ENCODE results near the gene GPC1. TPM values are rescaled to one million over a fixed set of nuclear protein-coding genes. Genes with fewer than 3 reads are reported as not detected.

GPC1 gene
- total RNA-seq, 2 donors from 2014 or later, result 37.8 to 69.7 TPM

DNA sequence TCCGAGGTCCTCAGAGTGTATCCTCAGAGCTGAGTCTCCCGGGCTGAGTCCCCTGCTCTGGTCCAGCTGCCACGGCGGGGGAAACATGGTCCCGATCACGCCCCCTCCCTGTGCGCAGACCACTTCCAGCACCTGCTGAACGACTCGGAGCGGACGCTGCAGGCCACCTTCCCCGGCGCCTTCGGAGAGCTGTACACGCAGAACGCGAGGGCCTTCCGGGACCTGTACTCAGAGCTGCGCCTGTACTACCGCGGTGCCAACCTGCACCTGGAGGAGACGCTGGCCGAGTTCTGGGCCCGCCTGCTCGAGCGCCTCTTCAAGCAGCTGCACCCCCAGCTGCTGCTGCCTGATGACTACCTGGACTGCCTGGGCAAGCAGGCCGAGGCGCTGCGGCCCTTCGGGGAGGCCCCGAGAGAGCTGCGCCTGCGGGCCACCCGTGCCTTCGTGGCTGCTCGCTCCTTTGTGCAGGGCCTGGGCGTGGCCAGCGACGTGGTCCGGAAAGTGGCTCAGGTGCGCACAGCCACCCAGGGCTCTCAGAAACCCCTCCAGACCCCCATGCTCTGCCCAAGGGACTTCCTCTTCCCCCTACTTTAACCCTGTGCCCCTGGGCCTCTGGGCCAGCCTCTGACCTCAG, 26.7 kb downstream of the GPC1 start:
- Histone ChIP-seq H3K27ac (ENCODE audit: low read depth, low read length) (no peak overlapping the region), H3K4me1 (ENCODE audit: control insufficient read depth, insufficient read depth, low read length) (peaks cover 4% of the 10 kb centered on the region), H3K9me3 (ENCODE audit: control insufficient read depth, low read length) (no peaks in the 10 kb centered on the region), H3K27me3 (ENCODE audit: control insufficient read depth, insufficient read depth, low read length, poor library complexity, severe bottlenecking) (no peaks in the 10 kb centered on the region), H3K36me3 (ENCODE audit: control insufficient read depth, insufficient read depth, low read length) (peaks cover 4% of the 10 kb centered on the region), H3K4me3 (ENCODE audit: low read length) (no peak overlapping the region), H3K9ac (ENCODE audit: extremely low read depth, low read length, poor library complexity, severe bottlenecking) (no peak overlapping the region)
- H3K27me3 Mint-ChIP-seq (ENCODE audit: insufficient read depth), result no peaks in the 10 kb centered on the region
- no peak overlapping the region for H3K4me3 Mint-ChIP-seq
- TF ChIP-seq, protein P1, sequence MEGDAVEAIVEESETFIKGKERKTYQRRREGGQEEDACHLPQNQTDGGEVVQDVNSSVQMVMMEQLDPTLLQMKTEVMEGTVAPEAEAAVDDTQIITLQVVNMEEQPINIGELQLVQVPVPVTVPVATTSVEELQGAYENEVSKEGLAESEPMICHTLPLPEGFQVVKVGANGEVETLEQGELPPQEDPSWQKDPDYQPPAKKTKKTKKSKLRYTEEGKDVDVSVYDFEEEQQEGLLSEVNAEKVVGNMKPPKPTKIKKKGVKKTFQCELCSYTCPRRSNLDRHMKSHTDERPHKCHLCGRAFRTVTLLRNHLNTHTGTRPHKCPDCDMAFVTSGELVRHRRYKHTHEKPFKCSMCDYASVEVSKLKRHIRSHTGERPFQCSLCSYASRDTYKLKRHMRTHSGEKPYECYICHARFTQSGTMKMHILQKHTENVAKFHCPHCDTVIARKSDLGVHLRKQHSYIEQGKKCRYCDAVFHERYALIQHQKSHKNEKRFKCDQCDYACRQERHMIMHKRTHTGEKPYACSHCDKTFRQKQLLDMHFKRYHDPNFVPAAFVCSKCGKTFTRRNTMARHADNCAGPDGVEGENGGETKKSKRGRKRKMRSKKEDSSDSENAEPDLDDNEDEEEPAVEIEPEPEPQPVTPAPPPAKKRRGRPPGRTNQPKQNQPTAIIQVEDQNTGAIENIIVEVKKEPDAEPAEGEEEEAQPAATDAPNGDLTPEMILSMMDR (conservative IDR thresholded peaks at IDR 0.05), result no peak
- H3K9me3 Mint-ChIP-seq, result no peaks in the 10 kb centered on the region
- no peak overlapping the region for H3K27ac Mint-ChIP-seq
- 93 to 98% methylated on average over 21 to 41 of the region's 41 CpGs for WGBS, 2 experiments (ENCODE audit: insufficient coverage in 1 of 2, insufficient read length in 1 of 2)
- H3K36me3 Mint-ChIP-seq (ENCODE audit: low read depth), result peaks cover 19% of the 10 kb centered on the region
- peaks cover 4% of the 10 kb centered on the region for H3K4me1 Mint-ChIP-seq
- peak; percentile 38 for DNase-seq

DNA sequence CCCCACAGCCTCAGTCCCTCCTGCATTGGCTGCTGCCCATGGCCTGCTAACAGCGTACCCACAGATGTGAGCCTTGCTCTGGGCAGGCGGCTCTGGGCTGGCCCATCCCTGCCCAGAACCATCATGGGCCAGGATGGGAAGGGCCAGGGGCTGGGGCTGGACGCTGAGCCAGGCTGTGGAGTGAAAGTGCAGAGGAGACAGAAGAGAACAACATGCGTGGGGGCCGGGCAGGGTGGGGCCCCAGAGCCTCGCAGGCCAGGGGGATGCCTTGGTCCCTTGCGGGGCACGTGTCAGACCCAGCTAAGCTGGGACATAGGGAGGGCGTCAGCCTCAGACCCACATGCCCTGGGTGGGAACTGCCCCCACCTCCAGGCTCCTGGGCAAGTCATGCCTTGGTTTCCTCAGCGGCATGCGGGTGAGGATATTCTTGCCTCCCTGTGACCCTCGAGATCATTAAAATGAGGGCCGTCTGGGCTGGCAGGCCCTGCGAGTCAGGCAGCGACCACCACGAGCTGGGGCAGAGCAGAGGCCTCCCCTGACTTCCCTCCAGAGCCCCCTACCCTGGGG, 27.3 kb downstream of the GPC1 start:
- no peaks in the 10 kb centered on the region for H3K27me3 ChIP-seq (ENCODE audit: control insufficient read depth, insufficient read depth, low read length, poor library complexity, severe bottlenecking)
- Mint-ChIP-seq H3K4me1 (peaks cover 4% of the 10 kb centered on the region), H3K27ac (no peak overlapping the region)

DNA sequence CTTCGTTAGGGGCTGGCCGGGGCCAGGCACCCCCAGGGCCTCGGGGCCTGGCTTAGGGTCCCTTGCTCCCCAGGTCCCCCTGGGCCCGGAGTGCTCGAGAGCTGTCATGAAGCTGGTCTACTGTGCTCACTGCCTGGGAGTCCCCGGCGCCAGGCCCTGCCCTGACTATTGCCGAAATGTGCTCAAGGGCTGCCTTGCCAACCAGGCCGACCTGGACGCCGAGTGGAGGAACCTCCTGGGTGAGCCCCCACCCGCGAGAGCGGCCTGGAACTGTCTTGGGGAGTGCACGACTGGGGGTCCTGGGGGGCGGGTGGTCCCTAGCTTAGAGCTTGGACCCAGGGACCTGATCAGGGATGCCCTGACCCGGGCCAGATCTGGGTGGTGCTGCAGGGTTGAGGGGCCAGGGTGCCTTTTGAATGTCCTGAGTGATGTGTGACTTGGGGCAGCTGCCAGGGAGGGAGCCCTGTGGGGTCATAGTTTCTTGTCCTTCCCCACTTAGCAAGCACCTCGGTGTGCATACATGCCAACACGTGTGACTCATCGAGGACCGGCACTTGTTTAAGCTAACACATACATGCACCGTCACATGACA, 27.9 kb downstream of the GPC1 start:
- no peak overlapping the region for H3K27ac ChIP-seq (ENCODE audit: low read depth, low read length)
- TF ChIP-seq, protein P1 (conservative IDR thresholded peaks at IDR 0.05), result no peak
- no peaks in the 10 kb centered on the region for H3K27me3 ChIP-seq (ENCODE audit: control insufficient read depth, insufficient read depth, low read length, poor library complexity, severe bottlenecking)
- Mint-ChIP-seq H3K9me3 (no peaks in the 10 kb centered on the region), H3K4me1 (no peaks in the 10 kb centered on the region), H3K4me3 (no peak overlapping the region), H3K27me3 (ENCODE audit: insufficient read depth) (no peaks in the 10 kb centered on the region), H3K27ac (no peak overlapping the region), H3K36me3 (ENCODE audit: low read depth) (peaks cover 19% of the 10 kb centered on the region)
- no peaks in the 10 kb centered on the region for H3K4me1 ChIP-seq (ENCODE audit: control insufficient read depth, insufficient read depth, low read length)
- no peaks in the 10 kb centered on the region for H3K9me3 ChIP-seq (ENCODE audit: control insufficient read depth, low read length)
- H3K9ac ChIP-seq (ENCODE audit: extremely low read depth, low read length, poor library complexity, severe bottlenecking), result no peak overlapping the region
- peak; percentile 42 for DNase-seq
- no peak overlapping the region for H3K4me3 ChIP-seq (ENCODE audit: low read length)
- H3K36me3 ChIP-seq (ENCODE audit: control insufficient read depth, insufficient read depth, low read length), result peaks cover 4% of the 10 kb centered on the region
- 90% methylated on average over 16 to 22 of the region's 22 CpGs for WGBS, 2 experiments (ENCODE audit: insufficient coverage in 1 of 2, insufficient read length in 1 of 2)

More for the DNA sequence above, 27.3 kb downstream of the GPC1 start:
- H3K27ac ChIP-seq (ENCODE audit: low read depth, low read length), result no peak overlapping the region
- H3K36me3 ChIP-seq (ENCODE audit: control insufficient read depth, insufficient read depth, low read length), result peaks cover 4% of the 10 kb centered on the region
- TF ChIP-seq, protein P1 (conservative IDR thresholded peaks at IDR 0.05), result no peak
- no peak overlapping the region for H3K4me3 ChIP-seq (ENCODE audit: low read length)
- no peak overlapping the region for H3K4me3 Mint-ChIP-seq
- no peaks in the 10 kb centered on the region for H3K9me3 Mint-ChIP-seq
- peaks cover 19% of the 10 kb centered on the region for H3K36me3 Mint-ChIP-seq (ENCODE audit: low read depth)
- WGBS, 2 experiments (ENCODE audit: insufficient coverage in 1 of 2, insufficient read length in 1 of 2), result 94 to 100% methylated on average over 7 to 16 of the region's 16 CpGs
- no peaks in the 10 kb centered on the region for H3K27me3 Mint-ChIP-seq (ENCODE audit: insufficient read depth)
- no peak for DNase-seq
- no peaks in the 10 kb centered on the region for H3K9me3 ChIP-seq (ENCODE audit: control insufficient read depth, low read length)
- H3K4me1 ChIP-seq (ENCODE audit: control insufficient read depth, insufficient read depth, low read length), result no peaks in the 10 kb centered on the region
- no peak overlapping the region for H3K9ac ChIP-seq (ENCODE audit: extremely low read depth, low read length, poor library complexity, severe bottlenecking)

All from endodermal cell (in vitro differentiated cells).